ENCODE measurements around the gene ARMC9.
"Not testable (repeated sequence)": the region's sequence is repeated elsewhere in the genome, so short reads cannot be mapped to it uniquely, and the experiment has no call there.

ARMC9 gene

DNA sequence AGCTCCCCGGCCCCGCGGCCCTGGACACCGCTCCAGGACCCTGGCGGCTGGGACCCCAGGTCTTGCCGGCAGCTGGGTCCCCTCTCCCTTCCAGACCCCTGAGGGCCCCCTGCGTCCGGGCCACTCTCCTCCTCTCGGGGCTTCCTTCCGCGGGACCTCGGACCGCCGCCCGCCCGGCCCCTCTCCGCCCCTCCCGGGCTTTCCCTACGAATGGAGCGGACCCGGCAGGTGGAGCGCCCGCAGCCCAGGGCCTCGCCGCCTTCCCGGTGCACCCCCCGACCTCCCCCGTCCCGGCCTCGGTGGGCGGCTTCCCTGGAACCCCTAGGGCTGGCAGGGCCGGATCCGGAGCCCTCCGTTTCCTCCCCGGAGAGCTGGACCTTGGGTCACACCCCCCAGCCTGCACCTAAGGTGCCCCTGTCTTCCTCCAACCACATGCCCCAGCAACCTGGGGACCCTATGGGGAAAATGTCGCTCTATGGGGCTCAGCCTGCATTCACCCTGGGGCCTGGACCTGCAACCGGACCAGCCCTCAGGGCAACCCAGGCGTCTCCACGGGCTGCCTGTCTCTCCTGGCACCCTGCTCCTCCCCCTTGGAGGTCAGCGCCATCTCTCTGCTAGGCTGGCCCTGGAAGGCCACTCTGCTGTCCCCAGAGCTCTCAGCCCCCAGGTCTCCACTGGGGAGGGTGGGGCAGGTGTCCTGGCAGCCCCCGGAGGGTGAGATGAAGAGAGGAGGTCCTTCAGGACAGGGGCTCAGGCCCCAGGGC lies 197.8 kb downstream of the ARMC9 start:
- no peaks in the 10 kb centered on the region for H3K9me3 ChIP-seq
- H3K27ac ChIP-seq = no peak overlapping the region; the same call in 1 of the 2 replicates
- peaks cover 48% of the 10 kb centered on the region for H3K27me3 ChIP-seq
- peak overlapping the region; percentile 84 for H3K4me2 ChIP-seq
- TF ChIP-seq Cebpa-rat (IDR thresholded peaks at IDR 0.05) = no peak
- H4K20me1 ChIP-seq = no peaks in the 10 kb centered on the region
- peak overlapping the region; percentile 67 for H3K4me3 ChIP-seq
- peak overlapping the region; percentile 41; the same call in 1 of the 2 replicates for H3K9ac ChIP-seq
- H3K36me3 ChIP-seq = peaks cover 5% of the 10 kb centered on the region; the same call in 1 of the 2 replicates
- H3K4me1 ChIP-seq = peaks cover 71% of the 10 kb centered on the region

DNA sequence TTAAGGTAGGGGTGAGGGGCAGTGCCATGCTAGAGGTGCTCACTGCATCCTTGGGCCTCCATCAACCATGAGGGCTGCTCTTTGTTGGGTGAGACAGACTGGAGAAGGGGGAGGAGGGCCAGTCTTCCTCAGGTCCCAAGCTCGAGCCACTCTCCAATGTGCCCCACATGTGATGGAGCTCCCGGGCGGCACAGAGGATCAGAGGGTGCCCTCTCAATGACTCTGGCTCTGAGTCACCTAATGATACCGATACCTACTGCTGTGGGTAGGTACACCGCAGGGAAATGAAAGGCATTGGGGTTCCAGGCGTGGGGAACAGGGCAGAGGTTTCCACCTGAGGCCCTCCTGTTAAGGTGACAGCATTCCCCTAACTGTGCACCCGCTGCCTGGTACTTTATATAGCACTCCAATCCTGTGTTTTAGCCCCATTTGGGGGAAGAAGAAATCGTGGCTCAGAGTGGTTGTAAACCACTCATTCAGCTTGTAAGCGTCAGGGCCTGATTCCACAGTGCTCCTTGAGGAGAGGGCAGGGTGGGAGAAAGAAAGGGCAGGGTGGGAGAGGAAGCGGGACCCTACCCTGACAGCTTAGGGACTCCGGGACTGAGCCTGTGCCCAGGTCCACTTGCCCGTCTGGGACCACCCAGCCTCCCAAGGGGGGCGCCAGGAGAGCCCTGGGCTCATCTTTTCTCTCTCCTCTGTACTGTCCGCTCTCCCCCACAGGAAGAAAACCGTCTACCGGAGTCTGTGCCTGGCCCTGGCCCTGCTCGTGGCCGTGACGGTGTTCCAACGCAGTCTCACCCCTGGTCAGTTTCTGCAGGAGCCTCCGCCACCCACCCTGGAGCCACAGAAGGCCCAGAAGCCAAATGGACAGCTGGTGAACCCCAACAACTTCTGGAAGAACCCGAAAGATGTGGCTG lies 198.8 kb downstream of the ARMC9 start:
- Histone ChIP-seq H3K9me3 (no peaks in the 10 kb centered on the region), H3K27me3 (peaks cover 48% of the 10 kb centered on the region), H3K9ac (no peak overlapping the region), H4K20me1 (no peaks in the 10 kb centered on the region), H3K4me1 (peaks cover 61% of the 10 kb centered on the region), H3K36me3 (peaks cover 5% of the 10 kb centered on the region; the same call in 1 of the 2 replicates), H3K4me2 (no peak overlapping the region), H3K4me3 (no peak overlapping the region), H3K27ac (no peak overlapping the region)
- no peak for TF ChIP-seq Cebpa-rat (IDR thresholded peaks at IDR 0.05)

DNA sequence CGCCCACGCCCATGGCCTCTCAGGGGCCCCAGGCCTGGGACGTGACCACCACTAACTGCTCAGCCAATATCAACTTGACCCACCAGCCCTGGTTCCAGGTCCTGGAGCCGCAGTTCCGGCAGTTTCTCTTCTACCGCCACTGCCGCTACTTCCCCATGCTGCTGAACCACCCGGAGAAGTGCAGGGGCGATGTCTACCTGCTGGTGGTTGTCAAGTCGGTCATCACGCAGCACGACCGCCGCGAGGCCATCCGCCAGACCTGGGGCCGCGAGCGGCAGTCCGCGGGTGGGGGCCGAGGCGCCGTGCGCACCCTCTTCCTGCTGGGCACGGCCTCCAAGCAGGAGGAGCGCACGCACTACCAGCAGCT lies 199.5 kb downstream of the ARMC9 start:
- Histone ChIP-seq H3K27ac (no peak overlapping the region), H3K27me3 (peaks cover 48% of the 10 kb centered on the region), H3K4me1 (peaks cover 54% of the 10 kb centered on the region), H4K20me1 (no peaks in the 10 kb centered on the region), H3K9me3 (no peaks in the 10 kb centered on the region), H3K36me3 (peaks cover 5% of the 10 kb centered on the region; the same call in 1 of the 2 replicates), H3K9ac (no peak overlapping the region), H3K4me3 (no peak overlapping the region), H3K4me2 (no peak overlapping the region)
- no peak for TF ChIP-seq Cebpa-rat (IDR thresholded peaks at IDR 0.05)

DNA sequence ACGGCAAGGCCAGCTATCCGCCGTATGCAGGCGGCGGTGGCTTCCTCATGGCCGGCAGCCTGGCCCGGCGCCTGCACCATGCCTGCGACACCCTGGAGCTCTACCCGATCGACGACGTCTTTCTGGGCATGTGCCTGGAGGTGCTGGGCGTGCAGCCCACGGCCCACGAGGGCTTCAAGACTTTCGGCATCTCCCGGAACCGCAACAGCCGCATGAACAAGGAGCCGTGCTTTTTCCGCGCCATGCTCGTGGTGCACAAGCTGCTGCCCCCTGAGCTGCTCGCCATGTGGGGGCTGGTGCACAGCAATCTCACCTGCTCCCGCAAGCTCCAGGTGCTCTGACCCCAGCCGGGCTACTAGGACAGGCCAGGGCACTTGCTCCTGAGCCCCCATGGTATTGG lies 200.2 kb downstream of the ARMC9 start:
- Histone ChIP-seq H3K4me2 (peak overlapping the region; percentile 53; the same call in 1 of the 2 replicates), H4K20me1 (no peaks in the 10 kb centered on the region), H3K4me1 (peaks cover 49% of the 10 kb centered on the region), H3K9me3 (no peaks in the 10 kb centered on the region), H3K36me3 (peaks cover 5% of the 10 kb centered on the region; the same call in 1 of the 2 replicates), H3K27me3 (peaks cover 47% of the 10 kb centered on the region), H3K4me3 (no peak overlapping the region), H3K27ac (no peak overlapping the region), H3K9ac (no peak overlapping the region)
- no peak for TF ChIP-seq Cebpa-rat (IDR thresholded peaks at IDR 0.05)

DNA sequence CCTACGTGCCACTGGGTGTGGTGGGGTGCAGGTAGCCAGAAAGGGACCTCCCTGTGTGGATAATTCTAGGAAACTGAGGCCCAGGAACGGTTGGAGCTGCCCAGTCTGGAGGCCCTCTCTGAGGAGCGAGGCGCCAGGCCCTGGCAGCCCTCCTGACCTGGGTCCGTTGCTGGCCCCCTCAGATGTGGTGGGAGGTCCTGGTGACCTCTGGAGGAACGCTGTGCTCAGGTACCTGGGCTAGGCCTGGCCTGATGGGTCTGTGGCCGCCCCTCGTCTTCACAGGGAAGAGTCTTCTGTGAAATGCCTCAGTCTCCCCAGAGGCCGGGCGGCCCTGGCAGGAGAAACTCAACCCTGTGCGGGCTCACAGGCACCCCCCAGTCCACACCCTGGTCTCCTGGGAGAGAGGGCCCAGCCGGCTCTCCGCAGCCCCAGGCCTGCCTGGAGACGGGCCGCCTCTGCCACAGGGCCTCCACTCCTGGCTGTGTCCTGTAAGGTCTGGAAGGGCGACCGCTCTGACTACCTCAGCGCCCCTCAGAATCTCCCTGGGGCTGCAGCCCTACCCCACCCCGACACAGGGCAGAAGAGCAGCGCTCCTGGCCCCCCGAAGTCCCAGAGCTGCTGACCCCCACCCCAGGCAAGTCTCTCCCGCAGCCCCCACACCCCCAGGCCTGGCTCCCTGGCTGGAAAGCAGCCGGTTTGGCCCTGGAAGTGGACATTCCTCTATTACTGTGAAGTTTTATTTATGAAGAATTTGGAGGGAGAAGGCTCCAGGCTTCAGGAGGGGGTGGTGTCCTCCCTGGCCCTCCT lies 200.8 kb downstream of the ARMC9 start:
- Histone ChIP-seq H3K27ac (no peak overlapping the region), H3K27me3 (peaks cover 41% of the 10 kb centered on the region), H3K9ac (no peak overlapping the region), H3K4me3 (no peak overlapping the region), H4K20me1 (no peaks in the 10 kb centered on the region), H3K4me2 (peak overlapping the region; percentile 53), H3K4me1 (peaks cover 49% of the 10 kb centered on the region), H3K36me3 (peaks cover 5% of the 10 kb centered on the region; the same call in 1 of the 2 replicates), H3K9me3 (no peaks in the 10 kb centered on the region)
- no peak for TF ChIP-seq Cebpa-rat (IDR thresholded peaks at IDR 0.05)

DNA sequence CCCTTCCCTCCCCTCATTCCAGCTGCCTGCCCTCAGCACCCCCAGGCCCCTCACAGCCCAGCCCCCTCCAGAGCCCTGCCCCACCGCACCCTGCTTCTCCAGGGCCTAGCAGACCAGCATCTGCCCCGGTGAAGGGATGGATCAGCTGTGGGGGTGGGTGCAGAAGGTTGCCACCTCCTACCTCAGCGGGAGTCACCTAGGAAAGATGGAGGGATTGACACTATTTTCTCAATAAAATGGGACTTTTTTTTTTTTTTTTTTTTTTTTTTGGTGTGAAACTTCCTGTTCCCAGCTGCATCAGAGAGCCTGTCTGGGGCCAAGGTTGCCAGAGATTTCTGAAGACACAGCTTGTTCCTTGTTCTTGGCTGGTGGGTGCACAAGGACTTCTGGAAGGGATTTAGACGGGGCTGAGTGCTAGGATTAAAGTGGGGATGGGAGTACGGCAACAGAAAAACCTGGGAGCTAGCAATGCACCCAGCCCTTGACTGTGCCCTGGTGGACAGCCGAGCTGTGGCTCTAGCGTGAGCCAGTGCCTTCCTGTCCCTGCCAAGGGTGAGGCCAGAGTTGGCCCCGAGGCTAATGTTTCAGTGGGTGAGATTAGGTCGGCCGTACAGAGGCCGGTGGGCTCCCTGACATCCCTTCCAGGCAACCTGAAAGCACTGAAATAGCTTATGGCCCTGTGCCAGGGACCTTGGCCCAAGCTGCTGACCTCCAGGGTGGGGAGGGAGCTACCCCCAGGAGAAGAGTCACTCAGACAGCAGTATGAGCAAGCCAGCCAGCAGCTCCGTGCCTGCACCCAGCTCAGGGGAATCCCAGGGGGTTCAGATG lies 201.6 kb downstream of the ARMC9 start:
- Histone ChIP-seq H3K27ac (peak overlapping the region; percentile 37; the same call in 1 of the 2 replicates), H3K4me2 (peak overlapping the region; percentile 53)

DNA sequence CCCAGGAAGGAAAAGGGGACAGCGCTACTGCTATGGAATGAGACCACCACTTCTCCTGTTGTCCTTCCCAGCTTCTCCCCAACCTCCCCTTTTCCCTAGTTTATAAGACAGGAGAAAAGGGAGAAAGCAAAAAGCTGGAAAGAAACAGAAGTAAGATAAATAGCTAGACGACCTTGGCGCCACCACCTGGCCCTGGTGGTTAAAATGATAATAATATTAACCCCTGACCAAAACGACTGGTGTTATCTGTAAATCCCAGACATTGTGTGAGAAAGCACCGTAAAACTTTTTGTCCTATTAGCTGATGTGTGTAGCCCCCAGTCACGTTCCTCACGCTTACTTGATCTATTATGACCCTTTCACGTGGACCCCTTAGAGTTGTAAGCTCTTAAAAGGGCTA lies 202.2 kb downstream of the ARMC9 start:
- peaks cover 26% of the 10 kb centered on the region for H3K27me3 ChIP-seq
- peaks cover 42% of the 10 kb centered on the region for H3K4me1 ChIP-seq
- not testable (repeated sequence) for H3K4me3 ChIP-seq, H3K36me3 ChIP-seq, H3K9me3 ChIP-seq, H4K20me1 ChIP-seq, H3K9ac ChIP-seq
- H3K4me2 ChIP-seq = peak overlapping the region; percentile 53
- H3K27ac ChIP-seq = peak overlapping the region; percentile 37; the same call in 1 of the 2 replicates

More for the DNA sequence above, 201.6 kb downstream of the ARMC9 start:
- Histone ChIP-seq H4K20me1 (no peaks in the 10 kb centered on the region), H3K9me3 (no peaks in the 10 kb centered on the region), H3K27me3 (peaks cover 32% of the 10 kb centered on the region), H3K36me3 (peaks cover 5% of the 10 kb centered on the region; the same call in 1 of the 2 replicates), H3K9ac (no peak overlapping the region), H3K4me1 (peaks cover 42% of the 10 kb centered on the region), H3K4me3 (no peak overlapping the region)
- no peak for TF ChIP-seq Cebpa-rat (IDR thresholded peaks at IDR 0.05)

DNA sequence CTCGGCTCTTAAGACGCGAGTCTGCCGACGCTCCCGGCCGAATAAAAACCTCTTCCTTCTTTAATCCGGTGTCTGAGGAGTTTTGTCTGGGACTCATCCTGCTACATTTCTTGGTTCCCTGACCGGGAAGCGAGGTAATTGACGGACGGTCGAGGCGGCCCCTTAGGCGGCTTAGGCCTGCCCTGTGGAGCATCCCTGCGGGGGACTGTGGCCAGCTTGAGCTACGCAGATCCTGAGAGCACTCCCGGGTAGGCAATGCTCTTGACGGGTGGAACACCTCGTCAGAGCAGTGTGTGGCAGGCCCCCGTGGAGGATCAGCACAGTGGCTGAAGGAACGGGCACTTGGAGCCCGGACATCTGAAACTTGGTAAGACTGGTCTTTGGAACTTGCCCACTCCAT lies 202.7 kb downstream of the ARMC9 start:
- not testable (repeated sequence) for H3K4me3 ChIP-seq, H3K27ac ChIP-seq, H3K9me3 ChIP-seq, H3K4me2 ChIP-seq, H4K20me1 ChIP-seq, H3K9ac ChIP-seq, H3K36me3 ChIP-seq
- Histone ChIP-seq H3K4me1 (peaks cover 42% of the 10 kb centered on the region), H3K27me3 (peaks cover 22% of the 10 kb centered on the region)

DNA sequence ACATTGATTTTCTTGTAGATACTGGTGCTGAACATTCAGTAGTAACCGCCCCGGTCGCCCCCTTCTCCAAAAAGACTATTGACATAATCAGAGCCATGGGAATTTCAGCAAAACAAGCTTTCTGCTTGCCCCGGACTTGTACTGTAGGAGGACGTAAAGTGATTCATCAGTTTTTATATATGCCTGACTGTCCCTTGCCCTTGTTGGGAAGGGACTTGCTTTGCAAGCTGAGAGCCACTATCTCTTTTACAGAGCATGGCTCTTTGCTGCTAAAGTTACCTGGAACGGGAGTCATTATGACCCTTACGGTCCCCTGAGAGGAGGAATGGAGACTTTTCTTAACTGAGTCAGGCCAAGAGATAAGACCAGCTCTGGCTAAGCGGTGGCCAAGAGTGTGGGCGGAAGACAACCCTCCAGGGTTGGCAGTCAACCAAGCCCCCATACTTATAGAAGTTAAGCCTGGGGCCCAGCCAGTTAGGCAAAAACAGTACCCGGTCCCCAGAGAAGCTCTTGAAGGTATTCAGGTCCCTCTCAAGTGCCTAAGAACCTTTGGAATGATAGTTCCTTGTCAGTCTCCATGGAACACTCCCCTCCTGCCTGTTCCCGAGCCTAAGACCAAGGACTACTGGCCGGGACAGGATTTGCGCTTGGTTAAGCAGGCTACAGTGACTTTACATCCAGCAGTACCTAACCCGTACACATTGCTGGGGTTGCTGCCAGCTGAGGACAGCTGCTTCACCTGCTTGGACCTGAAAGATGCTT lies 205.2 kb downstream of the ARMC9 start:
- not testable (repeated sequence) for H4K20me1 ChIP-seq, H3K27ac ChIP-seq, H3K27me3 ChIP-seq, H3K4me3 ChIP-seq, H3K9ac ChIP-seq, H3K36me3 ChIP-seq
- peak overlapping the region; percentile 45 for H3K4me2 ChIP-seq
- H3K9me3 ChIP-seq = peaks cover 12% of the 10 kb centered on the region
- H3K4me1 ChIP-seq = peaks cover 50% of the 10 kb centered on the region

DNA sequence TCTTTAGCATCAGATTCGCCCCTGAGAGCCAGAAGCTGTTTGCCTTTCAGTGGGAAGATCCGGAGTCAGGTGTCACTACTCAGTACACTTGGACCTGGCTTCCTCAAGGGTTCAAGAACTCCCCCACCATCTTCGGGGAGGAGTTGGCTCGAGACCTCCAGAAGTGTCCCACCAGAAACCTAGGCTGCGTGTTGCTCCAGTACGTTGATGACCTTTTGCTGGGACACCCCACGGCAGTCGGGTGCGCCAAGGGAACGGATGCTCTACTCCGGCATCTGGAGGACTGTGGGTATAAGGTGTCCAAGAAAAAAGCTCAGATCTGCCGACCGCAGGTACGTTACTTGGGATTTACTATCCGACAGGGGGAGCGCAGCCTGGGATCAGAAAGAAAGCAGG lies 205.8 kb downstream of the ARMC9 start:
- not testable (repeated sequence) for H3K27me3 ChIP-seq, H3K27ac ChIP-seq, H3K9ac ChIP-seq, H3K36me3 ChIP-seq, H4K20me1 ChIP-seq, H3K4me3 ChIP-seq
- Histone ChIP-seq H3K4me1 (peaks cover 44% of the 10 kb centered on the region), H3K9me3 (peaks cover 18% of the 10 kb centered on the region), H3K4me2 (peak overlapping the region; percentile 45)

DNA sequence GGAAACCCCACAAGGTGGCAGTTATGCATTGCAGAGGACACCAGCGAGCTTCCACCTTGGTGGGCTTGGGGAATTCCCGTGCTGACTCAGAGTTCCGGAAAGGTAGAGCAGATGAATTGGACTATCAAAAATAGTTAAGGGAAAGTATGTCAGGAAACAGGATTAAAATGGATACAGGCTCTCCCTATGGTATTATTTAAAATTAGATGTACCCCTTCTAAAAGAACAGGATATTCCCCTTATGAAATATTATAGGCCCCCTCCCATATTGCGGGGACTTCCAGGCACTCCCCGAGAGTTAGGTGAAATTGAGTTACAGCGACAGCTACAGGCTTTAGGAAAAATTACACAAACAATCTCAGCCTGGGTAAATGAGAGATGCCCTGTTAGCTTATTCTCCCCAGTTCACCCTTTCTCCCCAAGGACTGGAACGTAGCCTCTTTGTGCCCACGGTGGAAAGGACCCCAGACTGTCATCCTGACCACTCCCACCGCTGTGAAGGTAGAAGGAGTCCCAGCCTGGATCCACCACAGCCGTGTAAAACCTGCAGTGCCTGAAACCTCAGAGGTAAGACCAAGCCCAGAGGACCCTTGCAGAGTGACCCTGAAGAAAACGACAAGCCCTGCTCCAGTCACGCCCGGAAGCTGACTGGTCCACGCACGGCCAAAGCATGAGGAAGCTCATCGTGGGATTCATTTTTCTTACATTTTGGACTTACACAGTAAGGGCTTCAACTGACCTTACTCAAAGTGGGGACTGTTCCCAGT lies 207.4 kb downstream of the ARMC9 start:
- H3K27ac ChIP-seq, H4K20me1 ChIP-seq, H3K27me3 ChIP-seq, H3K36me3 ChIP-seq, H3K4me3 ChIP-seq: not testable (repeated sequence)
- Histone ChIP-seq H3K4me2 (peak overlapping the region; percentile 67), H3K4me1 (peaks cover 36% of the 10 kb centered on the region), H3K9ac (peak overlapping the region; percentile 12; the same call in 1 of the 2 replicates), H3K9me3 (peaks cover 31% of the 10 kb centered on the region)

Data from BLaER1 (cell line).